ENCODE measurements around the gene GCNT1. TPM values are rescaled to one million over a fixed set of nuclear protein-coding genes. Genes with fewer than 3 reads are reported as not detected.

Gene GCNT1
- polyA plus RNA-seq, 1 of the 3 experiments (the other 2 are of a cell fraction): 0.76 TPM

DNA sequence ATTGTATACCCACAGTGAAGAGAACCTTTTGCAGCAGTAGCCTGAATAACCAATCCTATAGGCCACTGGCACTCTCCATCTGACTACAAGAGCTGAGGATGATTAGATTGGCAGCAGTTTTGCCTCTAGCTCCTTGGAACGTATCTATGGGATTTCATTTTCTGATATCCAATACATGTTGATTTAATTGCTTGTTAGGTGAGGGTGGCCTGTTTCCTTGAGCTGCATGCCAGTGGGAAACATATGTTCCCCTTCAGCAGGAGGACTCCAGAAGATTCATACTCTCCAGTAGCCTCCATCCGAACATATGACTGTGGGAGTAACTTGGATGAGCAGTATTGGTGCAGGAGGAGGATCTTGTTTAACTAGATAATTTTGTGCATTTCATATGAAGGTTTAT lies 51.5 kb downstream of the GCNT1 start:
- Histone ChIP-seq H3K4me1 (ENCODE audit: control insufficient read depth in 1 of 2, insufficient read depth in 2 of 2, low read depth in 1 of 2, low read length in 1 of 2) (no peaks in the 10 kb centered on the region), H3K36me3 (replicated peaks in 1 of 2; ENCODE audit: control insufficient read depth in 1 of 2, insufficient read depth in 2 of 2, low read length in 1 of 2) (no peaks in the 10 kb centered on the region), H2AFZ (ENCODE audit: low read depth) (no peak overlapping the region), H3K4me3 (ENCODE audit: low read depth in 2 of 2, low read length in 1 of 2) (no peak overlapping the region), H3K79me2 (ENCODE audit: insufficient read depth) (no peaks in the 10 kb centered on the region), H3K4me2 (no peak overlapping the region), H3K27me3 (ENCODE audit: insufficient read depth) (peaks cover 26% of the 10 kb centered on the region; the same call in 1 of the 2 replicates), H3K9ac (no peak overlapping the region), H3K9me3 (no peaks in the 10 kb centered on the region), H3F3A (replicated peaks; ENCODE audit: insufficient read depth) (no peaks in the 10 kb centered on the region), H4K20me1 (ENCODE audit: insufficient read depth) (no peaks in the 10 kb centered on the region), H3K27ac (ENCODE audit: low read depth in 2 of 2, low read length in 1 of 2) (no peak overlapping the region), H3K9me2 (no peaks in the 10 kb centered on the region)
- CTCF ChIA-PET: no interaction called here
- no peak for DNase-seq
- TF ChIP-seq NRF1 (IDR thresholded peaks at IDR 0.05; ENCODE audit: low read depth, low read length) (no peak), ELF1 (IDR thresholded peaks at IDR 0.05) (no peak), NFIC (IDR thresholded peaks at IDR 0.05; ENCODE audit: borderline replicate concordance) (no peak), RCOR1 (IDR thresholded peaks at IDR 0.05; ENCODE audit: low read length) (no peak), TAF1 (IDR thresholded peaks at IDR 0.05; ENCODE audit: borderline replicate concordance, low read depth, low read length) (no peak), TEAD4 (IDR thresholded peaks at IDR 0.05; ENCODE audit: borderline replicate concordance, insufficient read depth) (no peak), SMC3 (IDR thresholded peaks at IDR 0.05; ENCODE audit: low read depth, low read length) (no peak), CHD2 (IDR thresholded peaks at IDR 0.05; ENCODE audit: low read length, partially characterized antibody) (no peak), RAD21 (IDR thresholded peaks at IDR 0.05; ENCODE audit: low read length) (no peak), RFX5 (IDR thresholded peaks at IDR 0.05; ENCODE audit: low read length) (no peak)
- POLR2A ChIA-PET: no interaction called here
- 0% methylated on average over 2 of the region's 2 CpGs for WGBS (ENCODE audit: low lambda C conversion rate)

DNA sequence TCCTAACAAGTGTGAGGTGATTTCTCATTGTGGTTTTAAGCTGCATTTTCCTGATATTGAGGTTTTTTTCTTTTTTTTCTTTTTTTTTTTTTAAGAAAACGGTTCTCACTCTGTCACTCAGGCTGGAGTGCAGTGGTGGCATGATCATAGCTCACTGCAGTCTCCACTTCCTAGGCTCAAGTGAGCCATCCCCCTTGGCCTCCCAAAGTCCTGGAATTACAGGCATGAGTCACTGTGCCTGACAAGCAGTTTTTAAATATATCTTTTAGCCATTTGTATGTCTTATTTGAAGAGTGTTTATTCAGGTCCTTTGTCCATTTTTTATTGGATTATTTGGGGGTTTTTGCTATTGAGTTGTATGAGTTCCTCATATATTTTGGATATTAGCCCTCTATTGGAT lies 53.8 kb downstream of the GCNT1 start:
- ChIA-PET POLR2A (no interaction called here), CTCF (no interaction called here)
- 0% methylated on average over 1 of the region's 1 CpG for WGBS (ENCODE audit: low lambda C conversion rate)
- no peak for DNase-seq
- no peak overlapping the region for H3K27ac ChIP-seq (ENCODE audit: low read depth in 2 of 2, low read length in 1 of 2)
- no peaks in the 10 kb centered on the region for H3K9me2 ChIP-seq
- H4K20me1 ChIP-seq (ENCODE audit: insufficient read depth): no peaks in the 10 kb centered on the region
- H3K9me3 ChIP-seq: no peaks in the 10 kb centered on the region
- no peaks in the 10 kb centered on the region for H3K79me2 ChIP-seq (ENCODE audit: insufficient read depth)
- no peaks in the 10 kb centered on the region for H3K36me3 ChIP-seq (replicated peaks in 1 of 2; ENCODE audit: control insufficient read depth in 1 of 2, insufficient read depth in 2 of 2, low read length in 1 of 2)
- H3K9ac ChIP-seq: no peak overlapping the region
- peaks cover 44% of the 10 kb centered on the region for H3K27me3 ChIP-seq (ENCODE audit: insufficient read depth)
- no peak overlapping the region for H3K4me2 ChIP-seq
- no peaks in the 10 kb centered on the region for H3F3A ChIP-seq (replicated peaks; ENCODE audit: insufficient read depth)
- H3K4me3 ChIP-seq (ENCODE audit: low read depth in 2 of 2, low read length in 1 of 2): no peak overlapping the region
- TF ChIP-seq RCOR1 (IDR thresholded peaks at IDR 0.05; ENCODE audit: low read length) (no peak), MEF2A (IDR thresholded peaks at IDR 0.05; ENCODE audit: borderline replicate concordance, low read depth) (no peak), USF1 (IDR thresholded peaks at IDR 0.05; ENCODE audit: borderline replicate concordance, low read depth) (no peak), FOXJ3 (CRISPR knock-in tag; IDR thresholded peaks at IDR 0.05) (no peak), RXRA (IDR thresholded peaks at IDR 0.05; ENCODE audit: borderline replicate concordance, low read depth) (no peak), RFX5 (IDR thresholded peaks at IDR 0.05; ENCODE audit: low read length) (no peak), SIN3A (IDR thresholded peaks at IDR 0.05; ENCODE audit: borderline replicate concordance, low read depth, low read length) (no peak), PBX3 (IDR thresholded peaks at IDR 0.05) (no peak), POLR2AphosphoS5 (IDR thresholded peaks at IDR 0.05; ENCODE audit: low read depth, low read length) (no peak), RAD21 (IDR thresholded peaks at IDR 0.05; ENCODE audit: low read length) (no peak), ELF1 (IDR thresholded peaks at IDR 0.05) (no peak), REST (IDR thresholded peaks at IDR 0.05; ENCODE audit: low read depth, low read length) (no peak)
- no peak overlapping the region for H2AFZ ChIP-seq (ENCODE audit: low read depth)
- H3K4me1 ChIP-seq (ENCODE audit: control insufficient read depth in 1 of 2, insufficient read depth in 2 of 2, low read depth in 1 of 2, low read length in 1 of 2): no peaks in the 10 kb centered on the region

Measured in SK-N-SH (cell line).